ENCODE results near the gene DEFB112. TPM values are rescaled to one million over a fixed set of nuclear protein-coding genes. Genes with fewer than 3 reads are reported as not detected.

DEFB112 gene
- total RNA-seq, result not detected
- long read RNA-seq, result 0 reads

GRCh38 chr6:50049829-50050228, at the start of gene DEFB112:
Gene DEFB112, minus strand, starts transcription at chr6:50049929. Its CDS starts 60 bp downstream, at chr6:50049869.
- intact Hi-C loops (cut with DNase I), result no loop called here
- ATAC-seq, result no peak

GRCh38 chr6:50098641-50098993, 48.9 kb upstream of the DEFB112 start:
- DNase-seq (ENCODE audit: missing footprints) (no peak), ATAC-seq (no peak)
- intact Hi-C loops (cut with DNase I), result no loop called here

More at GRCh38 chr6:50049829-50050228, at the start of gene DEFB112:
- no peak for DNase-seq (ENCODE audit: missing footprints)

- ATAC-seq, result no peak
- DNase-seq (ENCODE audit: missing footprints), result no peak
- intact Hi-C loops (cut with DNase I), result no loop called here
Observed at GRCh38 chr6:50097966-50098640, 48.4 kb upstream of the DEFB112 start.

GRCh38 chr6:50096296-50096695, 46.6 kb upstream of the DEFB112 start:
- no peak for DNase-seq (ENCODE audit: missing footprints)
- intact Hi-C loops (cut with DNase I), result no loop called here
- ATAC-seq, result no peak

GRCh38 chr6:50093938-50094272, 44.2 kb upstream of the DEFB112 start:
- intact Hi-C loops (cut with DNase I), result no loop called here
- DNase-seq (ENCODE audit: missing footprints), result no peak
- ATAC-seq, result no peak

- DNase-seq (ENCODE audit: missing footprints), result no peak
- ATAC-seq, result no peak
- intact Hi-C loops (cut with DNase I), result no loop called here
Observed at GRCh38 chr6:50093116-50093937, 43.6 kb upstream of the DEFB112 start.

GRCh38 chr6:50091641-50092040, 41.9 kb upstream of the DEFB112 start:
- DNase-seq (ENCODE audit: missing footprints), result no peak
- no peak for ATAC-seq
- intact Hi-C loops (cut with DNase I), result no loop called here

GRCh38 chr6:50089911-50090310, 40.2 kb upstream of the DEFB112 start:
- intact Hi-C loops (cut with DNase I), result no loop called here
- no peak for DNase-seq (ENCODE audit: missing footprints)
- ATAC-seq, result no peak

- DNase-seq (ENCODE audit: missing footprints) (no peak), ATAC-seq (no peak)
- intact Hi-C loops (cut with DNase I), result no loop called here
Observed at GRCh38 chr6:50087231-50087954, 37.7 kb upstream of the DEFB112 start.

- no peak for DNase-seq (ENCODE audit: missing footprints)
- ATAC-seq, result no peak
- intact Hi-C loops (cut with DNase I), result no loop called here
Observed at GRCh38 chr6:50077385-50077784, 27.7 kb upstream of the DEFB112 start.

GRCh38 chr6:50076431-50076830, 26.7 kb upstream of the DEFB112 start:
- no peak for DNase-seq (ENCODE audit: missing footprints)
- ATAC-seq, result no peak
- intact Hi-C loops (cut with DNase I), result no loop called here

- ATAC-seq (no peak), DNase-seq (ENCODE audit: missing footprints) (no peak)
- intact Hi-C loops (cut with DNase I), result no loop called here
Observed at GRCh38 chr6:50071921-50072320, 22.2 kb upstream of the DEFB112 start.

- intact Hi-C loops (cut with DNase I), result no loop called here
- no peak for DNase-seq (ENCODE audit: missing footprints)
- no peak for ATAC-seq
Observed at GRCh38 chr6:50070101-50070500, 20.4 kb upstream of the DEFB112 start.

GRCh38 chr6:50062051-50062450, 12.3 kb upstream of the DEFB112 start:
- DNase-seq (ENCODE audit: missing footprints) (no peak), ATAC-seq (no peak)
- intact Hi-C loops (cut with DNase I), result no loop called here

GRCh38 chr6:50056242-50056641, 6.5 kb upstream of the DEFB112 start:
- intact Hi-C loops (cut with DNase I), result no loop called here
- no peak for ATAC-seq

GRCh38 chr6:50047026-50047425, 2.7 kb downstream of the DEFB112 start:
- DNase-seq (ENCODE audit: missing footprints) (no peak), ATAC-seq (no peak)
- intact Hi-C loops (cut with DNase I), result no loop called here

More at GRCh38 chr6:50056242-50056641, 6.5 kb upstream of the DEFB112 start:
- no peak for DNase-seq (ENCODE audit: missing footprints)

GRCh38 chr6:50030777-50031562, 18.8 kb downstream of the DEFB112 start:
- intact Hi-C loops (cut with DNase I), result no loop called here
- no peak for DNase-seq (ENCODE audit: missing footprints)
- ATAC-seq, result no peak

- ATAC-seq (no peak), DNase-seq (ENCODE audit: missing footprints) (no peak)
- intact Hi-C loops (cut with DNase I), result no loop called here
Observed at GRCh38 chr6:50030350-50030749, 19.4 kb downstream of the DEFB112 start.

GRCh38 chr6:50025258-50025657, 24.5 kb downstream of the DEFB112 start:
- ATAC-seq (no peak), DNase-seq (ENCODE audit: missing footprints) (no peak)
- intact Hi-C loops (cut with DNase I), result no loop called here
